Measurements from ENCODE around the gene DSG3. TPM values are rescaled to one million over a fixed set of nuclear protein-coding genes. Genes with fewer than 3 reads are reported as not detected.

The DSG3 gene
- total RNA-seq, 8 experiments from 2014 or later: 0.04 to 0.61 (median 0.19) TPM; not detected in 3

- Histone ChIP-seq H3K4me1 (replicated peaks in 1 of 2) (no peaks in the 10 kb centered on the region), H3K4me3 (no peak overlapping the region), H3K27ac (no peak overlapping the region)
- WGBS, 10 experiments: 0 to 100% (median 67%) methylated on average over 2 to 6 of the region's 6 CpGs; no CpG with 5 or more reads in 1 of the 10 experiments
- no peak for ATAC-seq (replicated peaks in 6 of 8)
- in situ Hi-C loops (cut with MboI; ENCODE audit: low pct_unique_long_range_greater_than_20kb in 2 of 9, low sequenced_read_pairs in 9 of 9, unreplicated experiment in 9 of 9): no loop called here
Measured at GRCh38 chr18:31439807-31440325, 7.7 kb upstream of the DSG3 start.

- no peak overlapping the region for H3K4me3 ChIP-seq
- no peaks in the 10 kb centered on the region for H3K4me1 ChIP-seq (replicated peaks in 1 of 2)
- ATAC-seq (replicated peaks in 6 of 8): no peak
- H3K27ac ChIP-seq: no peak overlapping the region
- in situ Hi-C loops (cut with MboI; ENCODE audit: low pct_unique_long_range_greater_than_20kb in 2 of 9, low sequenced_read_pairs in 9 of 9, unreplicated experiment in 9 of 9): no loop called here
- WGBS, 10 experiments: 17 to 90% (median 54%) methylated on average over 1 to 6 of the region's 6 CpGs
Measured at GRCh38 chr18:31440787-31441186, 6.8 kb upstream of the DSG3 start.

- Histone ChIP-seq H3K4me3 (no peak overlapping the region), H3K27ac (no peak overlapping the region), H3K4me1 (replicated peaks in 1 of 2) (no peaks in the 10 kb centered on the region)
- in situ Hi-C loops (cut with MboI; ENCODE audit: low pct_unique_long_range_greater_than_20kb in 2 of 9, low sequenced_read_pairs in 9 of 9, unreplicated experiment in 9 of 9): no loop called here
- peak in 2 of 8 experiments; percentile 36 to 53 for ATAC-seq (replicated peaks in 6 of 8)
- 0 to 100% (median 58%) methylated on average over 1 to 4 of the region's 4 CpGs; no CpG with 5 or more reads in 2 of the 10 experiments for WGBS, 10 experiments
Measured at GRCh38 chr18:31441493-31441892, 6.0 kb upstream of the DSG3 start.

- Histone ChIP-seq H3K4me1 (replicated peaks in 1 of 2) (no peaks in the 10 kb centered on the region), H3K27ac (no peak overlapping the region), H3K4me3 (no peak overlapping the region)
- 0 to 86% (median 60%) methylated on average over 1 to 2 of the region's 2 CpGs; no CpG with 5 or more reads in 1 of the 10 experiments for WGBS, 10 experiments
- no peak for ATAC-seq (replicated peaks in 6 of 8)
- in situ Hi-C loops (cut with MboI; ENCODE audit: low pct_unique_long_range_greater_than_20kb in 2 of 9, low sequenced_read_pairs in 9 of 9, unreplicated experiment in 9 of 9): no loop called here
Measured at GRCh38 chr18:31444142-31444541, 3.4 kb upstream of the DSG3 start.

- Histone ChIP-seq H3K4me1 (replicated peaks in 1 of 2) (no peaks in the 10 kb centered on the region), H3K27ac (no peak overlapping the region), H3K4me3 (no peak overlapping the region)
- no peak for ATAC-seq (replicated peaks in 6 of 8)
- in situ Hi-C loops (cut with MboI; ENCODE audit: low pct_unique_long_range_greater_than_20kb in 2 of 9, low sequenced_read_pairs in 9 of 9, unreplicated experiment in 9 of 9): no loop called here
Measured at GRCh38 chr18:31445908-31446307, 1.6 kb upstream of the DSG3 start.

GRCh38 chr18:31446854-31447253 is 687 bp upstream of the DSG3 start:
- H3K27ac ChIP-seq: no peak overlapping the region
- H3K4me1 ChIP-seq (replicated peaks in 1 of 2): no peaks in the 10 kb centered on the region
- no peak for ATAC-seq (replicated peaks in 6 of 8)
- H3K4me3 ChIP-seq: no peak overlapping the region
- in situ Hi-C loops (cut with MboI; ENCODE audit: low pct_unique_long_range_greater_than_20kb in 2 of 9, low sequenced_read_pairs in 9 of 9, unreplicated experiment in 9 of 9): no loop called here
- WGBS, 10 experiments: 4 to 100% (median 91%) methylated on average over 3 of the region's 3 CpGs; no CpG with 5 or more reads in 1 of the 10 experiments

- Histone ChIP-seq H3K27ac (no peak overlapping the region), H3K4me3 (no peak overlapping the region), H3K4me1 (replicated peaks in 1 of 2) (no peaks in the 10 kb centered on the region)
- peak in 1 of 8 experiments; percentile 31 for ATAC-seq (replicated peaks in 6 of 8)
- in situ Hi-C loops (cut with MboI; ENCODE audit: low pct_unique_long_range_greater_than_20kb in 2 of 9, low sequenced_read_pairs in 9 of 9, unreplicated experiment in 9 of 9): no loop called here
Measured at GRCh38 chr18:31450409-31450808, 2.9 kb downstream of the DSG3 start.

GRCh38 chr18:31451625-31452024 is 4.1 kb downstream of the DSG3 start:
- no peak overlapping the region for H3K27ac ChIP-seq
- no peaks in the 10 kb centered on the region for H3K4me1 ChIP-seq (replicated peaks in 1 of 2)
- in situ Hi-C loops (cut with MboI; ENCODE audit: low pct_unique_long_range_greater_than_20kb in 2 of 9, low sequenced_read_pairs in 9 of 9, unreplicated experiment in 9 of 9): no loop called here
- WGBS, 10 experiments: 13 to 100% (median 100%) methylated on average over 1 of the region's 1 CpG; no CpG with 5 or more reads in 3 of the 10 experiments
- no peak overlapping the region for H3K4me3 ChIP-seq
- no peak for ATAC-seq (replicated peaks in 6 of 8)

- WGBS, 10 experiments: 7 to 100% (median 76%) methylated on average over 1 to 3 of the region's 3 CpGs
- Histone ChIP-seq H3K4me3 (no peak overlapping the region), H3K27ac (no peak overlapping the region), H3K4me1 (replicated peaks in 1 of 2) (no peaks in the 10 kb centered on the region)
- in situ Hi-C loops (cut with MboI; ENCODE audit: low pct_unique_long_range_greater_than_20kb in 2 of 9, low sequenced_read_pairs in 9 of 9, unreplicated experiment in 9 of 9): no loop called here
- peak in 4 of 8 experiments; percentile 35 to 99 (median 74) for ATAC-seq (replicated peaks in 6 of 8)
Measured at GRCh38 chr18:31454066-31454708, 6.6 kb downstream of the DSG3 start.

GRCh38 chr18:31469629-31470028 is 22.1 kb downstream of the DSG3 start:
- in situ Hi-C loops (cut with MboI; ENCODE audit: low pct_unique_long_range_greater_than_20kb in 2 of 9, low sequenced_read_pairs in 9 of 9, unreplicated experiment in 9 of 9): no loop called here
- H3K4me3 ChIP-seq: no peak overlapping the region
- ATAC-seq (replicated peaks in 6 of 8): no peak
- 22 to 100% (median 94%) methylated on average over 1 of the region's 1 CpG for WGBS, 10 experiments
- no peak overlapping the region for H3K27ac ChIP-seq
- H3K4me1 ChIP-seq (replicated peaks in 1 of 2): no peaks in the 10 kb centered on the region

GRCh38 chr18:31478688-31479087 is 31.1 kb downstream of the DSG3 start:
- no peak overlapping the region for H3K4me3 ChIP-seq
- ATAC-seq (replicated peaks in 6 of 8): no peak
- 0 to 100% (median 87%) methylated on average over 1 to 8 of the region's 10 CpGs; no CpG with 5 or more reads in 4 of the 10 experiments for WGBS, 10 experiments
- no peak overlapping the region for H3K27ac ChIP-seq
- in situ Hi-C loops (cut with MboI; ENCODE audit: low pct_unique_long_range_greater_than_20kb in 2 of 9, low sequenced_read_pairs in 9 of 9, unreplicated experiment in 9 of 9): no loop called here
- H3K4me1 ChIP-seq (replicated peaks in 1 of 2): peaks cover 0 to 11% of the 10 kb centered on the region in 2 donors

GRCh38 chr18:31482051-31482450 is 34.5 kb downstream of the DSG3 start:
- H3K4me3 ChIP-seq: no peak overlapping the region
- in situ Hi-C loops (cut with MboI; ENCODE audit: low pct_unique_long_range_greater_than_20kb in 2 of 9, low sequenced_read_pairs in 9 of 9, unreplicated experiment in 9 of 9): no loop called here
- no peak overlapping the region for H3K27ac ChIP-seq
- H3K4me1 ChIP-seq (replicated peaks in 1 of 2): peaks cover 3 to 25% of the 10 kb centered on the region in 2 donors
- 13 to 100% (median 84%) methylated on average over 1 of the region's 1 CpG; no CpG with 5 or more reads in 4 of the 10 experiments for WGBS, 10 experiments
- no peak for ATAC-seq (replicated peaks in 6 of 8)

GRCh38 chr18:31483396-31483795 is 35.9 kb downstream of the DSG3 start:
- 0 to 48% (median 10%) methylated on average over 1 to 2 of the region's 2 CpGs; no CpG with 5 or more reads in 2 of the 10 experiments for WGBS, 10 experiments
- Histone ChIP-seq H3K4me3 (no peak overlapping the region), H3K27ac (no peak overlapping the region), H3K4me1 (replicated peaks in 1 of 2) (peaks cover 3 to 25% of the 10 kb centered on the region in 2 donors)
- in situ Hi-C loops (cut with MboI; ENCODE audit: low pct_unique_long_range_greater_than_20kb in 2 of 9, low sequenced_read_pairs in 9 of 9, unreplicated experiment in 9 of 9): no loop called here
- ATAC-seq (replicated peaks in 6 of 8): peak in 3 of 8 experiments; percentile 86 to 93 (median 88)

- H3K4me3 ChIP-seq: no peak overlapping the region
- H3K27ac ChIP-seq: no peak overlapping the region
- H3K4me1 ChIP-seq (replicated peaks in 1 of 2): peaks cover 3 to 25% of the 10 kb centered on the region in 2 donors
- ATAC-seq (replicated peaks in 6 of 8): peak in 1 of 8 experiments; percentile 32
- in situ Hi-C loops (cut with MboI; ENCODE audit: low pct_unique_long_range_greater_than_20kb in 2 of 9, low sequenced_read_pairs in 9 of 9, unreplicated experiment in 9 of 9): no loop called here
- 17 to 100% (median 67%) methylated on average over 1 of the region's 1 CpG; no CpG with 5 or more reads in 3 of the 10 experiments for WGBS, 10 experiments
Measured at GRCh38 chr18:31484461-31484860, 36.9 kb downstream of the DSG3 start.

Measured in motor neuron (in vitro differentiated cells).